Measurements from ENCODE around the gene PTDSS2.

- TF ChIP-seq, protein P1, sequence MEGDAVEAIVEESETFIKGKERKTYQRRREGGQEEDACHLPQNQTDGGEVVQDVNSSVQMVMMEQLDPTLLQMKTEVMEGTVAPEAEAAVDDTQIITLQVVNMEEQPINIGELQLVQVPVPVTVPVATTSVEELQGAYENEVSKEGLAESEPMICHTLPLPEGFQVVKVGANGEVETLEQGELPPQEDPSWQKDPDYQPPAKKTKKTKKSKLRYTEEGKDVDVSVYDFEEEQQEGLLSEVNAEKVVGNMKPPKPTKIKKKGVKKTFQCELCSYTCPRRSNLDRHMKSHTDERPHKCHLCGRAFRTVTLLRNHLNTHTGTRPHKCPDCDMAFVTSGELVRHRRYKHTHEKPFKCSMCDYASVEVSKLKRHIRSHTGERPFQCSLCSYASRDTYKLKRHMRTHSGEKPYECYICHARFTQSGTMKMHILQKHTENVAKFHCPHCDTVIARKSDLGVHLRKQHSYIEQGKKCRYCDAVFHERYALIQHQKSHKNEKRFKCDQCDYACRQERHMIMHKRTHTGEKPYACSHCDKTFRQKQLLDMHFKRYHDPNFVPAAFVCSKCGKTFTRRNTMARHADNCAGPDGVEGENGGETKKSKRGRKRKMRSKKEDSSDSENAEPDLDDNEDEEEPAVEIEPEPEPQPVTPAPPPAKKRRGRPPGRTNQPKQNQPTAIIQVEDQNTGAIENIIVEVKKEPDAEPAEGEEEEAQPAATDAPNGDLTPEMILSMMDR (IDR thresholded peaks at IDR 0.05) = no peak
- TF ChIP-seq POLR2A (IDR thresholded peaks at IDR 0.05) = no peak
- no peak for TF ChIP-seq POLR2AphosphoS5 (IDR thresholded peaks at IDR 0.05)
- no peak for TF ChIP-seq EP300 (IDR thresholded peaks at IDR 0.05)
Measured at GRCh38 chr11:492427-493226, 42.5 kb downstream of the PTDSS2 start.

Data from suprapubic skin (tissue), 4 donors.